Epithelial cell of proximal tubule (primary cell): ENCODE results near the gene RAPGEF5. TPM values are rescaled to one million over a fixed set of nuclear protein-coding genes. Genes with fewer than 3 reads are reported as not detected.

ENCODE experiments used
- DNase-seq: peaks from one replicate; pipeline ENCODE4 v3.0.0-alpha.2; 2011; ENCODE audit warnings: low read depth
- H3K4me3 ChIP-seq: 2 replicates; pipeline ENCODE4 v1.5.1; 2011; ENCODE audit warnings: low read depth, mild to moderate bottlenecking, low read length
- total RNA-seq: library from RNA; depleted of rRNA; stranded (reverse); fragments of >200 nt; gene quantifications from 2 replicates; pipeline ENCODE4 v1.2.3, GENCODE V29; 2015
- TF ChIP-seq, protein P1 (sequence below): conservative IDR thresholded peaks from 2 replicates; pipeline ENCODE4 v1.5.1; 2012; ENCODE audit warnings: low read depth, mild to moderate bottlenecking, low read length

RAPGEF5 gene
- total RNA-seq, 1 donor from 2014 or later, result 8.3 TPM

DNA sequence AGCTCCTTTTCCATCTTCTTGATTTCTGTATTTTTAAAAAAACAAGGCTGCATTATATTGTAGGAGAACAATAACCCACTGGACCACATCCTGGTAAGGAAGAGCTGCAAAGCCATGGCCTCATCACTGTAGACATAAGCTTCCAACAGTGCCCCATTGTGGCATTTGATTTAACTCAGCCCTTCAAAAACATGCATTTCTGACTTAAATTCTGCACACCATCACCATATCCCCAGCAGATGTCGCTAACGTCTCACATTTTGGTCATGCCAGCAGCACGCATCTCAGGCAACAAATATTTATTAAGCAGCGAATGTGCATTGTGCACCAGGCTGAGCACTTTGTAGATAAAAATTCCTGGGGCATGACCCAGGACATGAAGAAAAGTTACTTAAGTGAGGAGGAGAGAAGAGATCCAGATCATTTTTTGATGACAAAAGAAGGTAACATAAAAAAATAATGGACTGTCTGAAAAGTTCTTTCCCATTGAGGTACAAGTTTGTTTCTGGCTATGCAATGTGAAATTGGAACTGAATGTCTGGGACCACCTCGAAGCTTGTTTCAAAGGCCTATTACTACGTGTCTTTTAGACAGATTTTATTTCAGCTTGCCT is 246.6 kb downstream of the RAPGEF5 start:
- TF ChIP-seq, protein P1, sequence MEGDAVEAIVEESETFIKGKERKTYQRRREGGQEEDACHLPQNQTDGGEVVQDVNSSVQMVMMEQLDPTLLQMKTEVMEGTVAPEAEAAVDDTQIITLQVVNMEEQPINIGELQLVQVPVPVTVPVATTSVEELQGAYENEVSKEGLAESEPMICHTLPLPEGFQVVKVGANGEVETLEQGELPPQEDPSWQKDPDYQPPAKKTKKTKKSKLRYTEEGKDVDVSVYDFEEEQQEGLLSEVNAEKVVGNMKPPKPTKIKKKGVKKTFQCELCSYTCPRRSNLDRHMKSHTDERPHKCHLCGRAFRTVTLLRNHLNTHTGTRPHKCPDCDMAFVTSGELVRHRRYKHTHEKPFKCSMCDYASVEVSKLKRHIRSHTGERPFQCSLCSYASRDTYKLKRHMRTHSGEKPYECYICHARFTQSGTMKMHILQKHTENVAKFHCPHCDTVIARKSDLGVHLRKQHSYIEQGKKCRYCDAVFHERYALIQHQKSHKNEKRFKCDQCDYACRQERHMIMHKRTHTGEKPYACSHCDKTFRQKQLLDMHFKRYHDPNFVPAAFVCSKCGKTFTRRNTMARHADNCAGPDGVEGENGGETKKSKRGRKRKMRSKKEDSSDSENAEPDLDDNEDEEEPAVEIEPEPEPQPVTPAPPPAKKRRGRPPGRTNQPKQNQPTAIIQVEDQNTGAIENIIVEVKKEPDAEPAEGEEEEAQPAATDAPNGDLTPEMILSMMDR, result peak; percentile 85

GRCh38 chr7:22109761-22110160 is 247.2 kb downstream of the RAPGEF5 start:
- TF ChIP-seq, protein P1, result peak; percentile 66
- no peak for DNase-seq
- H3K4me3 ChIP-seq, result no peak overlapping the region

More for the DNA sequence above, 246.6 kb downstream of the RAPGEF5 start:
- no peak overlapping the region for H3K4me3 ChIP-seq
- peak; percentile 44 for DNase-seq

DNA sequence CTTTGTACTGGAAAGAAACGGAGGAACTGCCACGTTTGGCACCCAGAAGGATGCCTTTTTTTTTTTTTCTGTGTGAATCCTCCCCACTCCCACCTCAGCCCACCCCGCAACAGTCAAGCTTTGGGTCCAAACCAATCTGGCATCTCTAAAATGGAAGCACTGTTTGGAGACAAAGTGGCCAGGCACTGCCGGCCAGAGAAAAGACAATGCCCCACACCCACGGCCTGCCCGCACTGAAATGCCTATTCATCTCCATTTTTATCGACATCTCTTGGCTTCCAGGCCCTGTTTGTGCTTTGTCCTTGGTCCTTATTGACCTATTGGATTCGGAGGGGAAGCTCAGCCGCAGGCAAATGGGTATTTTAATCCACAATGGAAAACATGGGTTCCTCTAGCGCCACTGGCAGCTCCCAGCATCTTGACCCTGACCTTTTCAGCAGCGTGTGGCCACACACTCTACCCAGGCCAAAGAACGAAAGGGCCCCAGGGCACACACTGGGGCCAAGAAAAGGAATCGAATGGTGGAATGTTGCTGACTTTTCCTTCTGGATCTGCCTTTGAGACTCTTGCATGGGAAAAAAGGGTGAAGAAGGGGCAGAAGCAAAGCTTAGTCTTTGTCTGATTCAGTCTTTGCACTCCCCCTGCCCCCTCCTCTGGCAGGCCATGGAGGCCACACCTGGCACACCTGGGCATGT is 248.7 kb downstream of the RAPGEF5 start:
- H3K4me3 ChIP-seq, result no peak overlapping the region
- TF ChIP-seq, protein P1, result no peak
- no peak for DNase-seq

DNA sequence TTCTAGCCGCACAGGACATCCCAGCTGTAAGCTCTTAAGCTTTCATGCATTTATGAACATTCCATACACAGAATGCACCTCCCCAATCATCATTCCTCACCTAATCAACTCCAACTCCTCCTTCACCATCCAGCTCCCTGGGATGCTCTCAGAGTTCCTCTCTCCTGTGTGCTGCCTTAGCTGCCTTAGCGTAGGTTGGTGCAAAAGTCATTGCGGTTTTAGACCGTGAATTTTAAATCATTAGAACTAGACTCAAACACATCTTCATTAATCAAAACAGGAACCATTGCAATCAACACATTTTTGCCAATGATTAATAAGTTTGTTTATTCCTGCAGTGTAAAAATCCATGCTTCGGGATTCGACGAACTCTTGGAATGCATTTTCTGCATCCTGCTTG is 251.4 kb downstream of the RAPGEF5 start:
- no peak for DNase-seq
- no peak overlapping the region for H3K4me3 ChIP-seq
- TF ChIP-seq, protein P1, result no peak

GRCh38 chr7:22094413-22095342 is 262.3 kb downstream of the RAPGEF5 start:
- TF ChIP-seq, protein P1, result no peak
- no peak for DNase-seq
- no peak overlapping the region for H3K4me3 ChIP-seq

GRCh38 chr7:22093936-22094335 is 263.0 kb downstream of the RAPGEF5 start:
- H3K4me3 ChIP-seq, result no peak overlapping the region
- no peak for DNase-seq
- TF ChIP-seq, protein P1, result no peak
